ENCODE data around the gene CRIP2. TPM values are rescaled to one million over a fixed set of nuclear protein-coding genes. Genes with fewer than 3 reads are reported as not detected.

The CRIP2 gene, protein sequence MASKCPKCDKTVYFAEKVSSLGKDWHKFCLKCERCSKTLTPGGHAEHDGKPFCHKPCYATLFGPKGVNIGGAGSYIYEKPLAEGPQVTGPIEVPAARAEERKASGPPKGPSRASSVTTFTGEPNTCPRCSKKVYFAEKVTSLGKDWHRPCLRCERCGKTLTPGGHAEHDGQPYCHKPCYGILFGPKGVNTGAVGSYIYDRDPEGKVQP
- polyA plus RNA-seq (2013, experiment 1 of 2; ENCODE audit: insufficient read length) = 28.5 TPM
- 30.3 TPM for polyA plus RNA-seq (2013, experiment 2 of 2; ENCODE audit: insufficient read length)

DNA sequence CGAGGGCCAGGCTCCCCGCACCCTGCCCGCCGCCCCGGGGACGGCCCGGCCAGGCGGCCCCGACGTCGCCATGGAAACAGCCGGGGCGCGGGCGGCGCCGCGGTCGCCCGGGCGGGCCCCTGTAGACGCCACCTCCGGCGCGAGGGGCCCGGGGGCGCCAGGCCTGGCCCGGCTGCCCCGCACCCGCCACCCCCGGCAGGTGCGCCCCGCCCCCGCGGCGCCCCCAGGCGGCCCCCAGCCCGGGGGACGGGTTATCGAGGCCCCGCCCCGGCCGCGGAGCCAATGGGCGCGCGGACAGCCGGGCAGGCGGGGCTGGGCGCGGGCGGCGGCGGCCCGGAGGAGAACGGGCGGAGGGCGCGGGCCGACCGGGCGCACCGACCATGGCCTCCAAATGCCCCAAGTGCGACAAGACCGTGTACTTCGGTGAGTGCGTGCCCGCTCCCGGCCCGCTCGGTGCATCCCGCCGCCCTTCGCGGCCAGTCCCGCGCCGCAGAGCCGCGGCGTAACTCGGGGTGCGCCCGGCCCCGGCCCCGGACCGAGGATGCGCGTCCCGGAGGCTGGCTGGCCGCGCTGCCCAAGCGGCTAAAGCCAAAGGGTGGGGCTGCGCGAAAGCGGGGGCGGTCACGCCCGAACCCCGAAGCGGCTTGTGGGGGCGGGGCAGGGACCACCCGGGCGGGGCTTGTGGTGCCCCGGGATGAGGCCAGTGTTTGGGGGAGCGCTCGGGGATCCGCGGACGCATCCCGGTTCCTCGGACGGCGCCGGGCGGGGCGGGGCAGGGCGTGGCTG lies at the start of gene CRIP2:
CRIP2 (plus strand) TSS at position 339 of the 786 bp plus-strand sequence; CDS start at position 381, 42 bp downstream.
- DNase-seq = no peak

DNA sequence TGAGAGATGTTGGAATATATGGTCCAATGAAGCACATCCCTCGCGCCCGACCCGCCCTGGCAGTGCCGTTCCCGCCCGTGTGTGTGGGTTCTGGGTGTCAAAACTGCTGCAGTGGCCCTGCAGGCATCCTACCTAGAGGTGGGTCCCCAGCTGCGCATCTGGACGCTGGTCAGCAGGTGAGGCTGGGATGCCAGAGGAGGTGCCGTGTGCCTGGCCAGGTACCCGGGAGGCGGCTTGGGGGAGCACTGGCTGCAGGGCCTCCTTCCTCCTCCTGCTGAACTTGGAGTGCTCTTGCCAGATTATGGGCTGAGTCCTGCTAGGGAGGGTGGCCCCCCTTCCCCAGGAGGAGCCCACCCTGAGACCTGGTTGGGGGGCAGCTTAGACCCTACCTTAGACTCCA lies 49.8 kb upstream of the CRIP2 start:
- no peak for DNase-seq

DNA sequence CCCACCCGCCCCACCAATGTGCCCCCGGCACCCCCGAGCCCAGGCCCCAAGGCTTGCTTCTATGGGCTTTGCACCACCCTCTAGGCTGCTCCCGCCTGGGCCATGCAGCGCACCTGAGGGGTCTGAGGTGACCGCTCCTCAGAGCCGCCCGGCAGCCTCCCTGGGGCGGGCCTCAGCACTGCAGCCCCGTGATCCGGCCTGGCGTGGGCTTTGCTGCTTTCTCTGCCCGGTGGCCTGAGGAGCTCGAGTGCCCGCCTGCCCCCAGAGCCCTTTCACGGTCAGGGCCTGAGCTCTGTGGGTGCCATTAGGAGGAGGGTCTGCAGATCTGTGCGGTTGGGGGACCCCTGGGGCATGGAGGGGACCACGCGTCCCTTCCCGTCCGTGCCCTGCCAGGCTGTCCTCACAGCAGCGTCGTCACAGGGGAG lies 48.8 kb upstream of the CRIP2 start:
- DNase-seq = no peak

DNA sequence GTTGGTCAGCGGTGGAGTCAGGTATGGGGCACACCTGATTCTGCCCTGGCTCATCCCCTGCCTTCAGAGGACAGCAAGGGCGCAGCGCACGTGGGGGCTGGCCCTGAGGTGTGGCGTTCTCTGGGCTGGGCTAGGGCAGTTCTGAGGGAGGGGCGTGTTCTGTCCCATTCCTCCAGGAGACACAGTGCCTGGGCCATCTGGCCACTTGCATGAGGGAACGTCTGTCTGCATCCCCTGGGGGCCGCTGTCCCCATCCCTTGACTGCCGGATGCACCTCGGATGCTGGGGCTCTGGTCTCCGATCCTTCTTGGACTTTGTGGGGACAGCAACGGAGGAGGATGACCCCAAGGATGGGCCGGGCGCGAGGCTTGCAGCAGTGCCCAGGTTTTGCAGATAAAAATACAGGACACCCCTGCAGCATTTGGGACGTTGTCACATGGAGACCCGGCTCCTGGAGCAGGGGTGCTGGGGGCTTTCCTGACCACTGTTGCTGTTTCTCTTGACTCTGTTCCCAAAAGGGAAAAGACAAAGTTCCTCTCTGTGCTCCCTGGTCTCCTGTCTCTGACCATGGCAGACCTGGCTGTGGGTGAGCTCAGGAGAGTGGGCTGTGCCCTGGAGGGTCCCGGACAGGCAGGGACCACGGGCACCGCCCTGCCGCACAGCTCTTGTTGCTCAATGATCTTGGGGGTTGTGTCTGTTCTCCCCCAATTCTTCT lies 48.0 kb upstream of the CRIP2 start:
- no peak for DNase-seq

DNA sequence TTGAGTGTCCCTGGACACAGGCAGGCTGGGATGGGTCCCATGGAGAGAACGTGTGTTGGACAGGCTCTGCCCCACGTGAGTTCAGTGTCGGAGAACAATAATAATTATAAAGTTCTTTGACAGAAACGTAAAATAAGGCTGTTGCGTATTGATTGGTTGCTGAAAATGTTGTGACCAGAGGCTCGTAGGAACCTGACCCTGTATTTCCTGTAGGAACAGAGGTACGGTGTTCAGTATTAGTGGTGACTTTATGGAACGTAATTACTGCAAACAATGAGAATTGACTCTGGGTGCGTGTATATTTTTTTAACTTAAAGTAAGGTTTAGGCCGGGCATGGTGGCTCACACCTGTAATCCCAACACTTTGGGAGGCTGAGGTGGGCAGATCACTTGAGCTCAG lies 47.2 kb upstream of the CRIP2 start:
- no peak for DNase-seq

DNA sequence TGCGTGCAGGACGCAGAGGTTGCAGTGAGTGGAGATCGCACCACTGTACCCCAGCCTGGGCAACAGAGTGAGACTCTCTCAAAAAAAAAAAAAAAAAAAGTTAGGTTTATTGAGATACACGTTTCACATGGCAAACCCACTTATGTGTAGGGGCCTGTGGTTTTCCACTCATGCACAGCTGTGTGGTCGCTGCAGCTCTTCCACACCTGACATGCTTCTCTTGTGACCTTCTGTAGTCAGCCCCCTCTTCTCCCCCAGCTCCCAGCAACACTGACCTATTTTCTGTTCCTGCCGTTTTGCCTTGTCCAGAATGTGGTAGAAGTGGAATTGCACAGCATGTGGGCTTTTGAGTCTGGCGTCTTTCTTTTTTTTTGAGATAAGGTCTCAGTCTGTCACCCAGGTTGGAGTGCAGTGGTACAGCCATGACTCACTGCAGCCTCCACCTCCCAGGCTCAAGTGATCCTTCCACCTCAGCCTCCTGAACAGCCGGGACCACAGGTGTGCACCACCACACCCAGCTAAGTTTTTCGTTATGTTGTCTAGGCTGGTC lies 46.6 kb upstream of the CRIP2 start:
- DNase-seq = no peak

DNA sequence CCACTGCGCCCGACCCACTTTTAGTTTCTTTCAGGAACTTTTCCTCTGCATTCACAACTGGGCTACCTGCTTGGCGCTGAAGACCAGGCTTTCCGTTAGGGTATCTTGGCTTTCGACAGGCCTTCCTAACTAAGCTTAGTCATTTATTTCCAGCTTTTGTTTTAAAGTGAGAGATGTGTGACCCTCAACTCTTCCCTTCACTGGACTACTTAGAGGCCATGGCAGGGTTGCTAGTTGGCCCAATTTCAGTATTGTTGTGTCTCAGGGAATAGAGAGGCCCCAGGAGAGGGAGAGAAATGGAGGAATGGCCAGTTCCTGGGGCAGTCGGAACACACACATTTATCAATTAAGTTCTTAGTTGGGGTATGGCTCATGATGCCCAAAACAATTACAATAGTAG lies 44.6 kb upstream of the CRIP2 start:
- DNase-seq = no peak

DNA sequence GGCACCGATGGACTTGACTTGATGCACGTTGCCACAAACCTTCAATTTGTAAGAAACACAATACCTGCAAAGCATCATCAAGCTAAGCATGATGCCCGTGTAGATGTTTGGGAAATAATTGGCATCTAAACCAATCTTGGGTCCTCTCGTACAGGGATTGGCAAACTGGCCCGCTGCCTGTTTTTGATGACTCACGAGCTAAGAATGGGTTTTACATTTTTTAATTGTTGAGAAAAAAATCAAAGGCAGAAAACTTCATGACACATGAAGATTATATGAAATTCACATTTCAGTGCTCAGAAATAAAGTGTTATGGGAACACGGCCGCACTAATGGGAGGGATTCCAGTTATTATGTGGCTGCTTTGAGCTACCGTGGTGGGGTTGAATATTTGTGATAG lies 44.1 kb upstream of the CRIP2 start:
- peak; percentile 63 for DNase-seq

DNA sequence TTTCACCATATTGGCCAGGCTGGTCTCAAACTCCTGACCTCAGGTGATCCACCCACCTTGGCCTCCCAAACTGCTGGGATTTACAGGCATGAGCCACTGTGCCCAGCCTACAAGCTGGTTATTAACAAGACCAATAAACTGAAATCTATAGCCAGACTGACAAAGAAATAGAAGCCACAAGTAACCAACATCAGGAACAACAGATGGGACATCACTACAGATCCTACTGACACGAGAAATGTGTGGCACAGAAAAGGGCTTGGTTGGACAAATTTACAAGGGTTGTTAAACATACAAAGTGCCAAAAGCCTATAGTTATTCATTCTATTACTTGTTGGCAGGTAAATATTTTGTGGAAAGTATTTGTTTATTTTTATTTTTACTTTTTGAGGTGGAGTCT lies 43.4 kb upstream of the CRIP2 start:
- DNase-seq = no peak

DNA sequence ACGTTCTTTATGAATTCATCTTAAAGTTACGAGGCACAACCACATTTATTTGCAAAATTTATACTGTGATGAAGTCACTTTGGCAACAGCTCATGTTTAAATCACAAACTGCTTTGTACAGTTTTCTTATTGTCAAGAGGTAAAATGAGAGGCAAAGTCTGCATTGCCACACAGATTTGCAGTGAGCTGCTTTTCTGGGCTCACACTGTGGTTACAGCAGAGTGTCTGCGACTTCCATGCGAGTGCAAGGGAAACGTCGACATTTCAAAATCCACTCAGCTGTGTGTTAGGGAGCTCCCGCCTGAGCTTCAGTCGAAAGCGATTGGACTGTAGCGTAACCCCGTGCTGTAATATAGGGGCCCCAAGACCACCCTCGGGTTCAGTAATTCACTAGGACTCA lies 42.0 kb upstream of the CRIP2 start:
- DNase-seq = peak; percentile 20

DNA sequence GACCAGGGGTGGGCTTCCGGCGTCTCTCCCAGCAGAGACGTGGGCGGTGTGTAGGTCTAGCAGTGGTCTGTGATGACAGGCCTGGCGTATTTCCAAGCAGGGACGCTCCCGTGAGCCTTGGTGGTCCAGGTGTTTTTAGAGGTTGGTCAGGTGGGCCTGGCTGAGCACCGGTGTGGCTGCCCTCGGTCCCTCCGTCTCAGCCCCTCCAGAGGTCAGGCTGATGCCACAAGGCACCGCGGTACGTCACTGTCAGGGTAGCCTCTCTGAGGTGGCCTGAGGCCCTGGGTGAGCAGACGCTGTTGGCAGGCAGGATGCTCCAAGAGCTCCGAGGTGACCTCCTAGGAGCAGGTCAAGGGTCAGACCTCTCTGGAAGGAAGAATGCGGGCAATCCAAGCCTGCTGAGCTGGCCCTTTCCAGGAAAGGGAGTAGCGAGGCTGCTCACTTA lies 41.4 kb upstream of the CRIP2 start:
- no peak for DNase-seq

DNA sequence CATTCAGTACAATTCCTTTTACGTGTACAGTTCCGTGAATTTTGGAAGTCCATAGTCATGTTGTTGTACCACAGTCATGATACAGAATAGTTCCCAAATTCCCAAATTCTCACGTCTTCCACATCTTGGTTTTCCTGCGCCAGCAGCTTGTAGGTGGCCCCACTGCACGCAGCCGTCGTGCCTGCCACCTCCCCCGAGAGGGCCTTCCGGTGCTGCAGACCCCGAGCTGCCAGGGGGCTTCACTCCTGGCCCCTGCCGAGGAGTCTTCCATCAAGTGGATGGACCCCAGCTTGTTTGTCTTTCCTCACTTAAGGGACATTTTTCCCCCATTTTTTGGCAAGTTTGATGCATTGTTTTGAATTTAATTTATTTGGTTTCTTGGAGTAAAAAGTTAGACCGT lies 38.2 kb upstream of the CRIP2 start:
- DNase-seq = no peak

DNA sequence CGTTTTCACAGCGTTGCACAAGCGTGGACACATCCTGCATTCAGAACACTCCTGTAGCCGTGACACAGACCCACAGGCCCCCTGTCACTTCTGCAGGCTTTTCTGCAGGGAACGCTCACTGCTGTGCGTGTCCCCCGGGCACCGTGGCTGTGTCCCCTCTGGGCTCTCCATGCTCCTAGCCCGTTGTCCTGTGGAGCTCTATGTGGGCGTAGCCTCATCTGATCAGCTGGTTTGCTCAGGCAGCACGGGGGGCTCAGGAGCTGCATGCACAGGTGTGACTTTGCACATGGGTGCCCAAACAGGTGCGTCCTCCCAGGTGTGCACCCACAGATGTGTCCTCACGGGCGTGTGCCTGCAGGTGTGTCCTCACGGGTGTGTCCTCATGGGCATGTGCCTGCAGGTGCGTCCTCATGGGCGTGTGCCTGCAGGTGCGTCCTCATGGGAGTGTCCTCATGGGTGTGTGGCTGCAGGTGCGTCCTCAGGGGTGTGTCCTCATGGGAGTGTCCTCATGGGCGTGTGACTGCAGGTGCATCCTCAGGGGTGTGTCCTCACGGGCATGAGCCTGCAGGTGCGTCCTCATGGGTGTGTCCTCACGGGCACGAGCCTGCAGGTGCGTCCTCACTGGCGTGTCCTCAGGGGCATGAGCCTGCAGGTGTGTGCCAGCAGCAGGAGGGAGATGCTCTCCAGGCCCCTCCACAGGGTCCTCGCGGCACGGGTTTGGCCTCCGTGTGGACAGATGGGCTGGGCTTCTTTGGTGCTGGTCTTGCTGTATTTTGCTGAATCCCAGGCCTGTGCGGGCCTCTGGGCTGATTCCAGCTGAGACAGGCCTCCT lies 37.5 kb upstream of the CRIP2 start:
- DNase-seq = no peak

DNA sequence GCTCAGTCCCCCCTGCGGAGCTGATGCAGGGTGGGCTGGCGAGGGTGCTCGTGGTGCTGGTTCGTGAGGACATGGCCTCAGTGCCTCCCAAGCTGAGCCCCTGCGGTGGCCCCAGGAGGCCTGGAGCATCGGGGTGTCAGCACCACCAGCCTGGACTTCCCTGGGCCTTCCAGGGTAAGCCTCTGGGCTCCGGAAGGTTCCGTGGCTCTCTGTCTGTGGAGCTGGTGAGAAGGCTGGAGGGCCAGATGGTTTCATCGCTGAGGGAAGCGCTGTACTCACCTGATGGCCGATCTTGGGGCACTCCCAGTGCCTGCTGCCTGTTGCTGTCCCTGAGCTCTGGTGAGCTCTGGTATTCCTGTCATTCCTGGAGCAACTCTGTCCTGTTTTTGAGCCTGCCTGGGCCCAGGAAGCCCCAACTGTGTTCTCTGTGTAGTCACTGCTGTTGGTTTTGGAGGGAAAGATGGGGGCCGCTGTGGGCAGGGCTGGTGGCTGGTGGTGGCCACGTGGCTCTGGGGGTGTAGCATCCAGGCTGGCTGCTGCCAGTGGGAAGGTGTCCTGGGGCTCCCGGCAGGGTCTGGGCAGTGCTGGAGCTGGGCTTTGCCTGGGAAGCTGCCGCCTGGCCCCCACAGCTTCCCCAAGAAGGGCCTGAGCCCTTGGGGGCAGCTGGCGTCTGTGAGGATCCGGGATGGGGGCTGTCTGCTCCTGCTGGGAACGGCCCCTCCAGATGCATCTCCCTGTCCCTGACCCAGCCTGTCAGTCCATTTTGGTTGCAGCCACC lies 36.7 kb upstream of the CRIP2 start:
- DNase-seq = no peak

DNA sequence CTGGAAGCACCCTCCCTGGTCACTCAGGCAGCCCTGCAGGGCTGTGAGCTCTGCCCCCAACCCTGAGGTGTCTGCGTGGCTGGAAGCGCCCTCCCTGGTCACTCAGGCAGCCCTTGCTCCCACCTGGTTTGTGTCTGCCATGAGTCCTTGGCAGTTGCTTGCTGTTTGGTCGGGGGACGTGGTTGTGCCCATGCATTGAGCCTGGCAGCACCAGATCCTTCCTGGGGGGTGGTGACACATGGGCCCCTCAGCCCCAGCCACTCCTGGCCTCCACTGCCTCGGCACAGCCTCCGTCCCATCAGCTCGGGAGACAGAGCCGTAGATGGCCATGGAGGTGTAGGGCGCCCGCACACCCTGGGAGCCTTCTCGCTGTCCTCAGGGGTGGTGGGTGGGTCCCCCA lies 35.4 kb upstream of the CRIP2 start:
- DNase-seq = no peak

DNA sequence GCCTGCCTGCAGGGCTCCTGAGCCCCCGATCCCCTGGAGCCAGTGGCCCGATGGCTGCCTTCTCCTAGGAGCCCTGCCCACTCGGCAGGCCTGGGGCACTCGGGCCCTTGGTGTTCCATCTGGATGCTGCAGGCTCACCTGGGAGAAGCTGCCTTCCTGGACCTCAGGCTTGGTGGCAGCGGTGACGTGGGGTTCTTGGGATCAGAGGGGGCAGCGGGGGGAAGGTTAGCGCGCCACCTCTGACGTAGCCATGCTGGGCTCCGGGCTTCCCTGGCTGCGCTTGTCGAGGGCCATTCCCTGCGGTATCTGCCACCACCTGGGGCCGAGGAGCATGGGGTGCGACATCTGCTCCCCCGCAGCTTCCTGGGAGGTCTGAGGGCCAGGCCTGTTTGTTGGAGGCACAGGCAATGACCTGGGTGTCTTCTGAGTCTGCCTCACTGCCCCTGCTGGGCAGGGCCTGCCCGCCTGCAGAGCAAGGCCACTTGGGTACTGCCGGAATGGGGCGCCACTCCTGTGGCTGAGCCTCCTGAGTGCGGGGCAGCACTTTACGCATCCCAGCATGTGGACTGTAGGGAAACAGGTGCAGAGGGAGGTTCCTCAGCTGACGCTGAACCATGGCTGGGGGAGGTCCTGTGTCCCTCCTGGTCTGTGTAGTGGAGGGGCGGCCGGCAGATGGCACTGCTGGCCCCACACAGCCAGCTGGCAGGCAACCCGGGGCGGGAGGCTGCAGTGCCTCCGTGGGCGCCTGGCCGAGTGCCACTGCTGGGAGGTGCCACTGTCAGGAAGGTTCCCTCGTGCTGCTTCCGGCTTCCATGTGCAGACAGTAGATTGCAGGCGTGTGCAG lies 34.7 kb upstream of the CRIP2 start:
- no peak for DNase-seq

DNA sequence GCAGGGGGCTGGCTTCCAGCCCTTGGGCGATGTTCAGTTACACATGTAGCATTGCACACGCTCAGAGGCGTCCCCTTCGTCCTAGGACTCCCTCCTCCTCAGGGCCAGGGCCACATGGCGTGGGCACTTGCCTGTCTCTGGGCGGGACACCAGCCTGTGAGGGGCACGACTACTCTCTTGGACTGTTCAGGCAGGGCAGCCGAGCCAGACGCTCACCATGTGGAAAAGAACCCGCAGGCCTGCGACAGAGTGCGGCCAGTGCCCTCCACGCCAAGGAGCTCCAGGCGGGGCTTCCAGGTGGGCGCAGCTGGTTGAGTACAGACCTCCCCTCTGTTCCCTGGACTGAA lies 34.1 kb upstream of the CRIP2 start:
- no peak for DNase-seq

DNA sequence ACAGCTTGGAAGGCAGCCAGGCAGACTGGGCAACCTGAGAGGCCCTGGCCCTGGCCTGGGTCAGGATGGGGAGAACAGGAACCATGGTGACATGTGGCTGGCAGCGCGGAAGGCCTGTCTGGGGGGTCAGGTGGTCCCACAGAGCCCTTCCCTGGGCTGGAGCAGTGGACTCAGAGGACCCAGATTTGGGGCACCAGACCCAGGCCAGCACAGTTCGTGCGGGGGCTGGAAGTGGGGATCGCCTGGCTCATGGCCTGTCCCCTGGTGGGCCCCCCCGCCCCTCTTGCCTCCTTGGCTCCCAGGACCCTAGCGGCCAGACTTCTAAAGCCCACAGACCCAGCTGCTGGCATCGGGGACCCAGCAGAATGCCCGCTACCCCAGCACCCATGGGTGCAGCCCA lies 33.6 kb upstream of the CRIP2 start:
- no peak for DNase-seq

DNA sequence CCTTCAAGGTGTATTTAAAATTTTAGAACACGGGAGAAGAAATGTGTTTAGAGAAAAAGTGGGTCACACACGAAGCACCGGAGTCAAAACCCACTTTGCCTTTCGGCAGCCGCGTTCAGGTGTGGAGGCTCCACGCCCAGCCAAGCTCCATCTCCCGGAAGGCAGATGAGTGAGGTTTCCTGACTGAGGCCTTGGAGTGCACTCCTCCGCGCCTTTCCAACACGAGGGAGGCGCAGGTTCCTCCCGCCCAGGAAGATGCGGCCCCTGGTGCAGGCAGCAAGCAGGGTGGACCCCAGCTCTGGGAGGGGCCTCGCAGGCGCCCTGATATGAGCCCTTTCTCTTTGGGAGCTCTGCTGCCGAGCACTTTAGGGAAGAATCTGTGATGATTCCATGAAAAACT lies 32.5 kb upstream of the CRIP2 start:
- DNase-seq = no peak

DNA sequence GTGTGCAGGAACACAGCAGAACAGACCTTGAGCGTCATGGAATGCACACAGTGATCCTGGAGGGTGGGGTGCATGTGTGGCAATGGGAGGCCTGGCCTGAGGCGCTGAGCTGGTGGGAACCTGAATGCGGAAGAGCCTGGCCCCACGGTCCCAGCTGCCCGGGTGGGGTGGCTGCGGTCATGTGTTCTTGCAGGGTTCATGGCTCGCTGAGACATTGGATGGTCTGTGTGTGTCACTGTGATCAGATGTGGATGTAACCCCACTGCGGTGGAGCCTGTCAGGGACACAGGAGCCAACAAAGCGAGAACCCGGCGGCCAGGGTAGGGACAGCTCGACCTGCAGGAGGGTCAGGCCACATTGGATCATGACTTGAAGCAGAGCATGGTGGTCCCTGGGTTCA lies 31.8 kb upstream of the CRIP2 start:
- no peak for DNase-seq

DNA sequence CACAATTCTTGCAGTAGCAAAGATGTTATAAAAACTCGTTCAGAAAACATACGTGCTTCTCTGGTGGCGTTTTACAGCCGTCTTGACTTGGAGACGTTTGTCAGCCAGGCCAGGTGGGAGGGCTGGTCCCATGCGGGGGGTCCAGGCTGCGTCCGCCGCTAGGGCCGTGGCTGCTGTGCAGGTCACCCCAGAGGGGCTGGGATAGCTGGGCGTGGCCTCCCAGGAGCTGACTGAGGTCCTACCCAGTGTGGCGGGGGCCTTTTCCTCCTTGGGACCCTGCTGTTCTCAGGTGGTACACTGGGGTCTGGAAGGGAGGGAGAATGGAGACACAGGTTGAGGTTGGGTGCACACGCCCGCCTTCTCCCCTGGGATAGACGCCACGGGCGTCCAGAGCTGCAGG lies 29.8 kb upstream of the CRIP2 start:
- no peak for DNase-seq

Measured in fibroblast of skin of abdomen (primary cell).